GM23248 (cell line): ENCODE measurements around the gene C10orf90. TPM values are rescaled to one million over a fixed set of nuclear protein-coding genes. Genes with fewer than 3 reads are reported as not detected.

ENCODE experiments used
- DNase-seq: peaks from one replicate; pipeline ENCODE4 v3.0.0-alpha.2; 2015
- H2AFZ ChIP-seq: fragments of 200-600 bp; sonication (generic); 2 replicates; pipeline ENCODE4 v1.6.1; 2016; ENCODE audit warnings: antibody characterized with exemption
- H3F3A ChIP-seq: fragments of 200-600 bp; sonication (generic); 2 replicates; pipeline ENCODE4 v1.6.1; 2016; ENCODE audit warnings: mild to moderate bottlenecking, antibody characterized with exemption, mixed run types; ENCODE audit not compliant: insufficient read depth
- H3K27ac ChIP-seq: fragments of 200-600 bp; sonication (generic); 2 replicates; pipeline ENCODE4 v1.5.1; 2016; ENCODE audit warnings: mild to moderate bottlenecking
- H3K27me3 ChIP-seq: fragments of 200-600 bp; sonication (generic); replicated peaks from 2 replicates; pipeline ENCODE4 v1.6.1; 2016; ENCODE audit warnings: mild to moderate bottlenecking; ENCODE audit not compliant: insufficient read depth
- H3K36me3 ChIP-seq: fragments of 200-600 bp; sonication (generic); 2 replicates; pipeline ENCODE4 v1.6.1; 2016; ENCODE audit warnings: low read depth, mild to moderate bottlenecking
- H3K4me1 ChIP-seq: fragments of 200-600 bp; sonication (generic); 2 replicates; pipeline ENCODE4 v1.6.1; 2016; ENCODE audit warnings: mild to moderate bottlenecking; ENCODE audit not compliant: insufficient read depth
- H3K4me2 ChIP-seq: fragments of 200-600 bp; sonication (generic); one replicate; pipeline ENCODE4 v1.6.1; 2016; ENCODE audit warnings: mild to moderate bottlenecking; ENCODE audit not compliant: unreplicated experiment
- H3K4me3 ChIP-seq: fragments of 200-600 bp; sonication (generic); 2 replicates; pipeline ENCODE4 v1.5.1; 2016; ENCODE audit warnings: mild to moderate bottlenecking
- H3K79me2 ChIP-seq: fragments of 200-600 bp; sonication (generic); 2 replicates; pipeline ENCODE4 v1.6.1; 2016; ENCODE audit warnings: mild to moderate bottlenecking; ENCODE audit not compliant: insufficient read depth
- H3K9ac ChIP-seq: fragments of 200-600 bp; sonication (generic); 2 replicates; pipeline ENCODE4 v1.6.1; 2016; ENCODE audit warnings: mild to moderate bottlenecking
- H3K9me2 ChIP-seq: fragments of 200-600 bp; sonication (generic); 2 replicates; pipeline ENCODE4 v1.6.1; 2016; ENCODE audit warnings: mixed run types, mild to moderate bottlenecking, moderate library complexity; ENCODE audit not compliant: insufficient read depth
- H3K9me3 ChIP-seq: fragments of 200-600 bp; sonication (generic); one replicate; pipeline ENCODE4 v1.6.1; 2017; ENCODE audit warnings: low read depth
- H4K20me1 ChIP-seq: fragments of 200-600 bp; sonication (generic); 2 replicates; pipeline ENCODE4 v1.6.0; 2016; ENCODE audit not compliant: insufficient read depth
- EZH2 ChIP-seq: fragments of 200-600 bp; sonication (generic); IDR thresholded peaks from 2 replicates; pipeline ENCODE4 v1.6.1; 2018; ENCODE audit warnings: antibody characterized with exemption, mild to moderate bottlenecking; ENCODE audit not compliant: insufficient read depth, poor library complexity, severe bottlenecking
- EZH2phosphoT487 ChIP-seq: fragments of 200-600 bp; sonication (generic); IDR thresholded peaks from 2 replicates; pipeline ENCODE4 v1.6.1; 2018; ENCODE audit warnings: antibody characterized with exemption, moderate library complexity, mild to moderate bottlenecking, low read depth; ENCODE audit not compliant: insufficient read depth
- WGBS, 2 experiments: methylation state at CpG; one replicate each; pipeline ENCODE4 v1.1.6; 2015 to 2017; ENCODE audit warnings: low lambda C conversion rate in 2 of 2, low coverage in 1 of 2; ENCODE audit errors: missing lambda C conversion rate in 2 of 2; 5-methylcytosine and 5-hydroxymethylcytosine counted together
- in situ Hi-C: fragments of 300-500 bp; cut with MboI; formaldehyde crosslinking; loops from 2 replicates; pipeline ENCODE4 v1.15.0; 2020
- polyA plus RNA-seq: library from polyadenylated mRNA; unstranded; fragments of >200 nt; fragmentation: Nextera tagmentation; extraction: Ambion mirVana; gene quantifications from 2 replicates; pipeline ENCODE4 v1.2.1, GENCODE V29; 2016
- total RNA-seq: library from RNA; depleted of rRNA; stranded (reverse); fragments of >200 nt; shearing (Covaris generic); gene quantifications from 2 replicates; pipeline ENCODE4 v1.2.3, GENCODE V29; 2014

Gene C10orf90
- total and polyA plus RNA-seq, 2 experiments from 2014 or later, result 0.22 to 0.71 TPM

- no peaks in the 10 kb centered on the region for H3F3A ChIP-seq
- H3K79me2 ChIP-seq, result no peaks in the 10 kb centered on the region
- H3K27me3 ChIP-seq, result peaks cover 4% of the 10 kb centered on the region; the same call in 1 of the 2 replicates
- TF ChIP-seq EZH2 (no peak), EZH2phosphoT487 (no peak)
- in situ Hi-C loops, result no loop called here
- H3K9ac ChIP-seq, result no peak overlapping the region
- no peaks in the 10 kb centered on the region for H3K36me3 ChIP-seq
- peak; percentile 49 for DNase-seq
- H3K9me2 ChIP-seq, result no peaks in the 10 kb centered on the region
- no peaks in the 10 kb centered on the region for H3K9me3 ChIP-seq
- H3K27ac ChIP-seq, result no peak overlapping the region
- H4K20me1 ChIP-seq, result no peaks in the 10 kb centered on the region
- H2AFZ ChIP-seq, result no peak overlapping the region
- no peak overlapping the region for H3K4me2 ChIP-seq
- no peak overlapping the region for H3K4me3 ChIP-seq
- H3K4me1 ChIP-seq, result no peaks in the 10 kb centered on the region
- WGBS, 2 experiments, result 65 to 70% methylated on average over 3 of the region's 3 CpGs
Observed at GRCh38 chr10:126684171-126684745, 13.8 kb upstream of the C10orf90 start.

- WGBS, 2 experiments, result 47 to 63% methylated on average over 1 of the region's 1 CpG
- no peak overlapping the region for H3K4me2 ChIP-seq
- TF ChIP-seq EZH2 (no peak), EZH2phosphoT487 (no peak)
- H3K4me3 ChIP-seq, result no peak overlapping the region
- in situ Hi-C loops, result no loop called here
- no peaks in the 10 kb centered on the region for H3K36me3 ChIP-seq
- no peak overlapping the region for H3K9ac ChIP-seq
- H3K9me3 ChIP-seq, result no peaks in the 10 kb centered on the region
- DNase-seq, result no peak
- no peaks in the 10 kb centered on the region for H3F3A ChIP-seq
- no peaks in the 10 kb centered on the region for H3K4me1 ChIP-seq
- no peaks in the 10 kb centered on the region; the same call in 1 of the 2 replicates for H3K27me3 ChIP-seq
- H2AFZ ChIP-seq, result no peak overlapping the region
- H4K20me1 ChIP-seq, result no peaks in the 10 kb centered on the region
- H3K9me2 ChIP-seq, result no peaks in the 10 kb centered on the region
- no peak overlapping the region for H3K27ac ChIP-seq
- no peaks in the 10 kb centered on the region for H3K79me2 ChIP-seq
Observed at GRCh38 chr10:126683466-126683865, 13.0 kb upstream of the C10orf90 start.

DNA sequence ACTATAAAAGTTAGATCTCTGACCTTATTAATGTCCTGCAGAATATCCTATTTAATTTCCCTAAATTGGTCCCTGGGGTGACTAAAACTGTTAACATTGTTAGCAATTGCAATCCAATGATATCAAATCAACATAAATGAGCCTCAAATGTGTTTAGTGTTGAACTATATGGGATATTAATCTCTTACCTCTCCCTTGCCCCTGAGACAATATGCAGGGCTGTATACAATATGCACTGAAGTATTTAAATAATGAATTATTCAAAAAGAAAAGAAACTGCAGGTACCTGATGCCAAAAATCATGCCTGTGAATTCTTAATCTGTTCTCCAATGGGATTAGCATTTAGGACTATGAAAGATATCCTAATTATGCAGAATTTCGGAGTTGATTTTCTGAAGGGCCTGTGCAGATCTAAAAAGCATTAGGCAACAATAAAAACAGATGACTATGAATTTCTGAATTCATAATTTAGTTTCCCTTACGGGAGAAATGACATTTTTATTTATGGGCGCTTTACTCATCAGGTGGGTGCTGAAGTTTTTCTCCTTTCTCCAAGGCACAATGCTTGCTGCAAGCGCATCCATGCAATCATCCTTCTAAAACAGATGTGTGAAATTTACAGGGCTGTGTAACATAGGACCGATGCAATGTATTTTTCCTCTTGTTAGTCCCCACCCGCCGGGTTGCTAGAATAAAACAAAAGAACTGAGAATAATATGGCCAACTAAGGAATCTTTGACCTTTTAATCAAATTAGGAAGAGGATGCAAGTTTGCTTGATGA is 5.4 kb upstream of the C10orf90 start:
- Histone ChIP-seq H3K4me2 (no peak overlapping the region), H3K9me3 (no peaks in the 10 kb centered on the region)

DNA sequence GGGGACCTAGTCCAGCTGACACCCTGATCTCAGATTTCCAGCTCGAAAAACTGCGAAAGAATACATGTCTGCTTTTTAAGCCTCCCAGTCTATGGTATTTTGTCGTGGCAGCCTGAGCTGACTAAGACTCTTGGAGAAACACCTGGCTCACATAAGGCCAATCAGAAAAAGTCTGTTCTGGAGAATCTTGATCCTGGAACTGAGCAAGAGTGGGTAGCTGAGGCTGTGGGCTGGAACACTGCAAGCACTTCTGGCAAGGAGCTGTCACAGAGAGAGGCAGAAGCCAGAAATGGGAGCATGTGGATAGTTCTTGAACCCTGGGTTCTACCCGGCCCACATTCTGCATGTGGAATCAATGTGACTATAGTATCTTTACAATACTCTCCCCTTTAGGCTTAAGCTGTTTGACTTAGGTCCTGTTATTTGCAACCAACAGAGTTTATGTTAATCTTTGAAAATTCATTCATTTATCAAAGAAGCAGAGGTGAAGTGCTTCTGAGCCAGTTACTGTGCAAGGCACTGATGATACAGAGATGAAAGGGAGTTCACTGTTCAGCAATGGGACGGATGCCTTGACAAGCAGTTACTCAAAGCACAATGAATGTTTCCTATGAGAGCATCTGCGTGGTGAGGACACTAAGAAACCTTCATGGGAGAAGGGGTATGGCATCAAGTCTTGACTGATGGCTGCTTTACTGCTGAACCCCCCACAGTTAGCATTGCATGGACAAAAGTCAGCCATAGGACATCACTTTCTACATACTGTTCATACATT is 4.4 kb upstream of the C10orf90 start:
- in situ Hi-C loops, result no loop called here
- Histone ChIP-seq H4K20me1 (no peaks in the 10 kb centered on the region), H2AFZ (no peak overlapping the region), H3K9ac (no peak overlapping the region), H3K9me2 (no peaks in the 10 kb centered on the region), H3K36me3 (no peaks in the 10 kb centered on the region), H3K4me2 (no peak overlapping the region), H3K9me3 (no peaks in the 10 kb centered on the region), H3K27me3 (peaks cover 12% of the 10 kb centered on the region), H3K4me3 (no peak overlapping the region), H3K27ac (no peak overlapping the region), H3F3A (no peaks in the 10 kb centered on the region), H3K79me2 (no peaks in the 10 kb centered on the region), H3K4me1 (no peaks in the 10 kb centered on the region)
- no peak for DNase-seq
- TF ChIP-seq EZH2phosphoT487, result no peak
- TF ChIP-seq EZH2, result no peak
- WGBS, 2 experiments, result 19 to 27% methylated on average over 6 of the region's 6 CpGs

More for the DNA sequence above, 5.4 kb upstream of the C10orf90 start:
- Histone ChIP-seq H3K27ac (no peak overlapping the region), H3K9me2 (no peaks in the 10 kb centered on the region), H3K4me1 (no peaks in the 10 kb centered on the region), H3K36me3 (no peaks in the 10 kb centered on the region), H3K79me2 (no peaks in the 10 kb centered on the region), H3K27me3 (peaks cover 12% of the 10 kb centered on the region), H2AFZ (no peak overlapping the region), H3K4me3 (no peak overlapping the region), H3F3A (no peaks in the 10 kb centered on the region), H4K20me1 (no peaks in the 10 kb centered on the region), H3K9ac (no peak overlapping the region)
- no peak for DNase-seq
- 56 to 58% methylated on average over 7 of the region's 7 CpGs for WGBS, 2 experiments
- TF ChIP-seq EZH2phosphoT487 (no peak), EZH2 (no peak)
- in situ Hi-C loops, result no loop called here
